Liver (tissue), 9 donors: ENCODE data around the gene MYLIP. TPM values are rescaled to one million over a fixed set of nuclear protein-coding genes. Genes with fewer than 3 reads are reported as not detected.
A peak's percentile ranks its signal among the peaks of the same experiment; 100 is the strongest.

Source experiments
- DNase-seq: peaks from one replicate; pipeline ENCODE4 v3.0.0-alpha.2; 2017; ENCODE audit warnings: low spot score
- H3K27ac ChIP-seq, 2 donors: one replicate each; pipeline ENCODE4 v1.7.0; 2013; ENCODE audit warnings: inconsistent platforms in 2 of 2, low read length in 2 of 2, control low read depth in 1 of 2, low read depth in 1 of 2, mild to moderate bottlenecking in 1 of 2
- H3K27me3 ChIP-seq, 4 donors: one replicate each; pipeline versions ENCODE4 v1.6.1 to v1.7.0; 2013; ENCODE audit warnings: low read length in 3 of 4, inconsistent platforms in 1 of 4, mild to moderate bottlenecking in 1 of 4, moderate library complexity in 1 of 4; ENCODE audit not compliant: control insufficient read depth in 4 of 4, insufficient read depth in 4 of 4
- H3K36me3 ChIP-seq, 4 donors: one replicate each; pipeline versions ENCODE4 v1.6.1 to v1.7.0; 2013; ENCODE audit warnings: low read length in 3 of 4, mild to moderate bottlenecking in 3 of 4, low read depth in 1 of 4, moderate library complexity in 1 of 4; ENCODE audit not compliant: control insufficient read depth in 4 of 4, insufficient read depth in 3 of 4
- H3K4me1 ChIP-seq, 4 donors: one replicate each; pipeline versions ENCODE4 v1.6.1 to v1.7.0; 2013; ENCODE audit warnings: low read length in 3 of 4, mild to moderate bottlenecking in 3 of 4, moderate library complexity in 1 of 4; ENCODE audit not compliant: control insufficient read depth in 4 of 4, insufficient read depth in 4 of 4
- H3K4me3 ChIP-seq, 3 donors: one replicate each; pipeline versions ENCODE4 v1.6.1 to v1.7.0; 2013; ENCODE audit warnings: low read length in 3 of 3, control low read depth in 1 of 3, low read depth in 1 of 3, mild to moderate bottlenecking in 1 of 3
- H3K9ac ChIP-seq, 2 donors: one replicate each; pipeline ENCODE4 v1.7.0; 2013; ENCODE audit warnings: low read length in 2 of 2, mild to moderate bottlenecking in 2 of 2, moderate library complexity in 2 of 2, control low read depth in 1 of 2, low read depth in 1 of 2
- H3K9me3 ChIP-seq, 4 donors: one replicate each; pipeline versions ENCODE4 v1.6.1 to v1.7.0; 2013; ENCODE audit warnings: low read length in 3 of 4; ENCODE audit not compliant: control insufficient read depth in 4 of 4
- FOXA1 ChIP-seq: IDR thresholded peaks from 2 replicates; pipeline ENCODE4 v1.6.1; 2016; ENCODE audit warnings: antibody characterized with exemption
- GABPA ChIP-seq, 2 donors: IDR thresholded peaks in 1 of 2; conservative IDR thresholded peaks in 1 of 2; 2 replicates each; pipeline ENCODE4 v1.6.1; 2016; ENCODE audit warnings: antibody characterized with exemption in 2 of 2, mild to moderate bottlenecking in 1 of 2, moderate library complexity in 1 of 2
- HNF4A ChIP-seq, 2 donors: conservative IDR thresholded peaks; 2 replicates each; pipeline ENCODE4 v1.6.1; 2016; ENCODE audit warnings: antibody characterized with exemption in 2 of 2, mild to moderate bottlenecking in 2 of 2
- NR2F2 ChIP-seq: IDR thresholded peaks from 2 replicates; pipeline ENCODE4 v1.6.1; 2016; ENCODE audit warnings: antibody characterized with exemption
- RAD21 ChIP-seq, 2 donors: IDR thresholded peaks; 2 replicates each; pipeline ENCODE4 v1.6.1; 2016; ENCODE audit warnings: antibody characterized with exemption in 2 of 2, mild to moderate bottlenecking in 2 of 2
- REST ChIP-seq: IDR thresholded peaks from 2 replicates; pipeline ENCODE4 v1.6.1; 2016; ENCODE audit warnings: antibody characterized with exemption, mild to moderate bottlenecking
- RXRA ChIP-seq, 2 donors: IDR thresholded peaks; 2 replicates each; pipeline ENCODE4 v1.6.1; 2017 to 2018; ENCODE audit warnings: antibody characterized with exemption in 2 of 2, mild to moderate bottlenecking in 1 of 2
- SP1 ChIP-seq: IDR thresholded peaks from 2 replicates; pipeline ENCODE4 v1.6.1; 2018; ENCODE audit warnings: antibody characterized with exemption, mild to moderate bottlenecking
- WGBS: extraction: QIAGEN DNeasy Blood & Tissue Kit; methylation state at CpG from one replicate; pipeline ENCODE4 v1.1.7; 2013; 5-methylcytosine and 5-hydroxymethylcytosine counted together
- polyA plus RNA-seq, 2 donors: library from polyadenylated mRNA; stranded (reverse) in 1 of 2; unstranded in 1 of 2; fragments of 200-250 nt in 1 of 2; fragments of >200 nt in 1 of 2; fragmentation: Nextera tagmentation in 1 of 2; extraction: Ambion mirVana in 1 of 2; gene quantifications; one replicate each; pipeline versions ENCODE4 v1.2.1 to v1.2.3, GENCODE V29; 2013 to 2015
- total RNA-seq, 2 donors: library from RNA; depleted of rRNA; stranded (reverse); fragments of >200 nt; gene quantifications; one replicate each; pipeline ENCODE4 v1.2.3, GENCODE V29; 2014
- TF ChIP-seq, protein P1 (sequence below): fragments of 150-350 bp; IDR thresholded peaks from 2 replicates; pipeline ENCODE4 v1.5.1; 2017; ENCODE audit warnings: improper control_type of control experiment, low read depth, low read length; ENCODE audit not compliant: missing input control
- donor health status: healthy.
- donor health status: healthy.
- donor health status: healthy.
- donor health status: healthy.
- donor health status: healthy.

MYLIP gene
- total and polyA plus RNA-seq, 4 donors: 2.7 to 29.4 (median 4.4) TPM

DNA sequence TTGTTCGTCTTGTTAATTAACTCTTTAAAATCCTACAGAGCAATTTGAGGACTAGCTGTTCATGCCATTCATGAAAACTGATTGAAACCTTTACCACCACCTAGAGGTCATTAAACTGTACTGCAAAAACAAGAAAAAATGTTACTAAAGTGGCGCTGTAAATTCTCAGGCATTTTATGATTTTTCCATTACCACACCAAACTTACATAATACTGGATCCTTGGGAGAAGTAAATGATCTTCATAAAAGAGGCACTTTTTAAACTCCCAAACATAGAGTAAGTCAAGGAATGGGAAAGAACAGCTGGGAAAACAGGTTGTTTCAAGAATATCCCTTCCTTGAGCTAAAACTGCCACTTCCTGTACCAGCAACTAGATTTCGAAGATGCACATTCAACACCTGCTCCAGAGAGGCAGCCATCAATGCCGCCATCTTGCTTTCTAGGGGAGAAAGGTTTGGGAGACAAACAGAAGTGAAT lies 54.3 kb downstream of the MYLIP start:
- Histone ChIP-seq H3K4me3 (no peak overlapping the region), H3K4me1 (peaks cover 0 to 3% (median 0%) of the 10 kb centered on the region in 4 donors), H3K27me3 (no peaks in the 10 kb centered on the region), H3K36me3 (no peaks in the 10 kb centered on the region), H3K27ac (no peak overlapping the region), H3K9ac (no peak overlapping the region), H3K9me3 (no peaks in the 10 kb centered on the region)
- TF ChIP-seq RAD21 (IDR thresholded peaks at IDR 0.05) (peak; percentile 87 to 91), GABPA (IDR thresholded peaks at IDR 0.05 in 1 of 2, conservative IDR thresholded peaks at IDR 0.05 in 1 of 2) (no peak), RXRA (IDR thresholded peaks at IDR 0.05) (peak in 1 of 2 donors; percentile 9)
- TF ChIP-seq, protein P1, sequence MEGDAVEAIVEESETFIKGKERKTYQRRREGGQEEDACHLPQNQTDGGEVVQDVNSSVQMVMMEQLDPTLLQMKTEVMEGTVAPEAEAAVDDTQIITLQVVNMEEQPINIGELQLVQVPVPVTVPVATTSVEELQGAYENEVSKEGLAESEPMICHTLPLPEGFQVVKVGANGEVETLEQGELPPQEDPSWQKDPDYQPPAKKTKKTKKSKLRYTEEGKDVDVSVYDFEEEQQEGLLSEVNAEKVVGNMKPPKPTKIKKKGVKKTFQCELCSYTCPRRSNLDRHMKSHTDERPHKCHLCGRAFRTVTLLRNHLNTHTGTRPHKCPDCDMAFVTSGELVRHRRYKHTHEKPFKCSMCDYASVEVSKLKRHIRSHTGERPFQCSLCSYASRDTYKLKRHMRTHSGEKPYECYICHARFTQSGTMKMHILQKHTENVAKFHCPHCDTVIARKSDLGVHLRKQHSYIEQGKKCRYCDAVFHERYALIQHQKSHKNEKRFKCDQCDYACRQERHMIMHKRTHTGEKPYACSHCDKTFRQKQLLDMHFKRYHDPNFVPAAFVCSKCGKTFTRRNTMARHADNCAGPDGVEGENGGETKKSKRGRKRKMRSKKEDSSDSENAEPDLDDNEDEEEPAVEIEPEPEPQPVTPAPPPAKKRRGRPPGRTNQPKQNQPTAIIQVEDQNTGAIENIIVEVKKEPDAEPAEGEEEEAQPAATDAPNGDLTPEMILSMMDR: peak; percentile 70
- 20% methylated on average over 4 of the region's 4 CpGs for WGBS
- DNase-seq: no peak

DNA sequence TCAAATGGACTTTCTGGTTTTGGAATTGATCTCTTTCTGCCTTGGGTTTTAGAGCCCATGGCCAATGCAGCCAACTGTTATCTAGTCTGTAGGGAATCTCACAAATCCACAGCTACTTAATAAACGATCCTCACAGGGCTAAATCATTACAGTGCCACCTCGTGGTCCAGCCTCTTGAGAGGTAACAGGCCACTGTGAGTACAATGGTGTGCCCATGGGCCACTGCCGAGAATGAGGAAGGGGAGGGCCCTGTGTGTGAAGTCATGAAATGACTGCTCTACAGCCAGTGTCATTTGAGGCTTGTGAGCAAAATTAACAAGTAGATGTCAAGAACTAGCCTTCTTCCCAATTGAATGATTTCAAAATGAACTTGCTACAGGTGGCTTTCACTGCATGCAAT lies 55.2 kb downstream of the MYLIP start:
- H3K9ac ChIP-seq: no peak overlapping the region
- 20% methylated on average over 3 of the region's 3 CpGs for WGBS
- no peak overlapping the region for H3K27ac ChIP-seq
- H3K4me3 ChIP-seq: no peak overlapping the region
- H3K4me1 ChIP-seq: peaks cover 0 to 3% (median 0%) of the 10 kb centered on the region in 4 donors
- H3K27me3 ChIP-seq: no peaks in the 10 kb centered on the region
- no peak for DNase-seq
- H3K9me3 ChIP-seq: no peaks in the 10 kb centered on the region
- H3K36me3 ChIP-seq: no peaks in the 10 kb centered on the region
- TF ChIP-seq RAD21 (IDR thresholded peaks at IDR 0.05) (peak; percentile 67 to 71), GABPA (IDR thresholded peaks at IDR 0.05 in 1 of 2, conservative IDR thresholded peaks at IDR 0.05 in 1 of 2) (no peak)
- TF ChIP-seq, protein P1: peak; percentile 24

GRCh38 chr6:16184551-16184950 lies 55.7 kb downstream of the MYLIP start:
- H3K27me3 ChIP-seq: no peaks in the 10 kb centered on the region
- H3K9ac ChIP-seq: no peak overlapping the region
- H3K4me3 ChIP-seq: no peak overlapping the region
- H3K9me3 ChIP-seq: no peaks in the 10 kb centered on the region
- WGBS: 73% methylated on average over 3 of the region's 3 CpGs
- TF ChIP-seq SP1 (no peak), FOXA1 (no peak), REST (no peak), HNF4A (conservative IDR thresholded peaks at IDR 0.05) (no peak), NR2F2 (no peak)
- no peaks in the 10 kb centered on the region for H3K36me3 ChIP-seq
- no peak for DNase-seq
- peaks cover 0 to 3% (median 0%) of the 10 kb centered on the region in 4 donors for H3K4me1 ChIP-seq
- H3K27ac ChIP-seq: no peak overlapping the region
